HCT116 (cell line): ENCODE data around the gene ABCD1. TPM values are rescaled to one million over a fixed set of nuclear protein-coding genes. Genes with fewer than 3 reads are reported as not detected.

Experiments
- ATAC-seq: fragments of 200-7000 bp; cut with Tn5 transposase; 2 replicates; pipeline ENCODE4 v1.9.1; 2020; ENCODE audit warnings: mild to moderate bottlenecking, moderate library complexity
- BruUV-seq: library from RNA; stranded (reverse); fragments of 400-500 nt; replicated peaks from 2 replicates; lab custom pipeline; 2021; lab: Mats Ljungman, UMichigan
- CTCF ChIA-PET: fragments of 300-600 bp; sonication (Branson Sonifier 250); formaldehyde crosslinking; loops from one replicate; lab custom pipeline; 2021; ENCODE audit warnings: antibody characterized with exemption; lab: Charles Lee
- POLR2A ChIA-PET: fragments of 300-600, 350-600 bp; sonication (Branson Sonifier 250); formaldehyde crosslinking; loops from one replicate; lab custom pipeline; 2021; ENCODE audit warnings: antibody characterized with exemption; lab: Charles Lee
- RAD21 ChIA-PET, 2 experiments: fragments of 300-600 bp; sonication (Branson Sonifier 250); formaldehyde crosslinking; loops; one replicate each; lab custom pipeline; 2023; ENCODE audit warnings: low total read pairs in 2 of 2; ENCODE audit not compliant: uncharacterized antibody in 2 of 2, unreplicated experiment in 2 of 2, low non-redundant PET in 1 of 2; lab: Charles Lee
- DNase-seq: peaks from one replicate; pipeline ENCODE4 v3.0.0-alpha.2; 2010; ENCODE audit warnings: low read depth, low spot score
- H2AFZ ChIP-seq: fragments of 200-600 bp; shearing (Covaris generic), sonication (generic); 2 replicates; pipeline ENCODE4 v1.6.1; 2017; ENCODE audit warnings: low read depth, mixed run types, mixed read lengths, antibody characterized with exemption, low read length; ENCODE audit not compliant: poor library complexity, severe bottlenecking
- H3K27ac ChIP-seq: 2 replicates; pipeline ENCODE4 v1.5.1; 2012; ENCODE audit warnings: low read depth, low read length
- H3K27me3 ChIP-seq: fragments of 200-600 bp; sonication (generic); 2 replicates; pipeline ENCODE4 v1.6.1; 2016; ENCODE audit warnings: mixed run types, low read length, mixed read lengths; ENCODE audit not compliant: insufficient read depth
- H3K36me3 ChIP-seq, 2 experiments: fragments of 200-500 bp in 1 of 2; fragments of 200-600 bp in 1 of 2; sonication (Bioruptor generic) in 1 of 2; sonication (generic) in 1 of 2; 2 replicates each; pipeline versions ENCODE4 v1.5.1 to v1.6.1; 2014 to 2016; ENCODE audit warnings: low read length in 2 of 2, inconsistent platforms in 1 of 2, mixed read lengths in 1 of 2, mixed run types in 1 of 2; ENCODE audit not compliant: insufficient read depth in 2 of 2, control insufficient read depth in 1 of 2
- H3K4me1 ChIP-seq, 2 experiments: fragments of 200-600 bp in 1 of 2; sonication (generic) in 1 of 2; 2 replicates each; pipeline versions ENCODE4 v1.5.1 to v1.6.1; 2012 to 2017; ENCODE audit warnings: low read length in 2 of 2, inconsistent platforms in 1 of 2, mild to moderate bottlenecking in 1 of 2, mixed read lengths in 1 of 2, mixed run types in 1 of 2, moderate library complexity in 1 of 2; ENCODE audit not compliant: insufficient read depth in 2 of 2, control insufficient read depth in 1 of 2
- H3K4me2 ChIP-seq: fragments of 200-600 bp; sonication (generic); 2 replicates; pipeline ENCODE4 v1.6.1; 2017; ENCODE audit warnings: mixed run types, low read length, mixed read lengths
- H3K4me3 ChIP-seq, 2 experiments: fragments of 200-600 bp in 1 of 2; sonication (generic) in 1 of 2; replicated peaks in 1 of 2; 2 replicates each; pipeline ENCODE4 v1.5.1; 2011 to 2016; ENCODE audit warnings: low read length in 2 of 2, control low read depth in 1 of 2, low read depth in 1 of 2, mild to moderate bottlenecking in 1 of 2, mixed read lengths in 1 of 2, mixed run types in 1 of 2
- H3K79me2 ChIP-seq: fragments of 200-600 bp; sonication (generic); 2 replicates; pipeline ENCODE4 v1.6.1; 2017; ENCODE audit warnings: mild to moderate bottlenecking, mixed run types, low read length, moderate library complexity, mixed read lengths; ENCODE audit not compliant: insufficient read depth
- H3K9ac ChIP-seq: fragments of 200-600 bp; sonication (generic); 2 replicates; pipeline ENCODE4 v1.6.1; 2016; ENCODE audit warnings: low read length, mixed read lengths
- H3K9me2 ChIP-seq: fragments of 200-600 bp; sonication (generic), shearing (Covaris generic); 2 replicates; pipeline ENCODE4 v1.6.1; 2017; ENCODE audit warnings: mixed run types, mild to moderate bottlenecking, moderate library complexity; ENCODE audit not compliant: insufficient read depth
- H3K9me3 ChIP-seq, 2 experiments: fragments of 200-500 bp in 1 of 2; fragments of 200-600 bp in 1 of 2; sonication (Bioruptor generic) in 1 of 2; sonication (generic) in 1 of 2; 2 replicates each; pipeline ENCODE4 v1.6.1; 2014 to 2017; ENCODE audit warnings: low read length in 2 of 2, mixed read lengths in 2 of 2, inconsistent platforms in 1 of 2, low read depth in 1 of 2, mild to moderate bottlenecking in 1 of 2, mixed run types in 1 of 2, moderate library complexity in 1 of 2; ENCODE audit not compliant: control insufficient read depth in 1 of 2, insufficient read depth in 1 of 2
- H4K20me1 ChIP-seq: fragments of 200-600 bp; sonication (generic), shearing (Covaris generic); 2 replicates; pipeline ENCODE4 v1.6.1; 2017; ENCODE audit warnings: mixed run types, mild to moderate bottlenecking, moderate library complexity; ENCODE audit not compliant: insufficient read depth
- CEBPB ChIP-seq: IDR thresholded peaks from 2 replicates; pipeline ENCODE4 v1.6.1; 2012; ENCODE audit warnings: low read depth
- JUND ChIP-seq: IDR thresholded peaks from 2 replicates; pipeline ENCODE4 v1.6.1; 2012
- SRF ChIP-seq: IDR thresholded peaks from 2 replicates; pipeline ENCODE4 v1.6.1; 2012; ENCODE audit warnings: low read depth
- YY1 ChIP-seq: IDR thresholded peaks from 2 replicates; pipeline ENCODE4 v1.6.1; 2011; ENCODE audit warnings: low read length, low read depth, moderate library complexity, mild to moderate bottlenecking; ENCODE audit not compliant: insufficient replicate concordance; ENCODE audit errors: extremely low read depth
- intact Hi-C: fragments of 100-400 bp; cut with micrococcal nuclease; formaldehyde crosslinking; loops from 2 replicates; pipeline ENCODE4 v1.10.0; 2022
- total RNA-seq: library from RNA; stranded (reverse); gene quantifications from one replicate; pipeline ENCODE4 v1.2.1, GENCODE V29; 2021; ENCODE audit not compliant: unreplicated experiment
- TF ChIP-seq, protein P1 (sequence below): IDR thresholded peaks from 2 replicates; pipeline ENCODE4 v1.6.1; 2011; ENCODE audit warnings: mild to moderate bottlenecking, low read length, moderate library complexity; ENCODE audit not compliant: insufficient replicate concordance; ENCODE audit errors: extremely low read depth
- TF ChIP-seq, protein P2 (sequence below): IDR thresholded peaks from 2 replicates; pipeline ENCODE4 v1.6.1; 2012; ENCODE audit warnings: low read depth

ABCD1 gene
- total RNA-seq, 1 experiment from 2014 or later, result 7.1 TPM

DNA sequence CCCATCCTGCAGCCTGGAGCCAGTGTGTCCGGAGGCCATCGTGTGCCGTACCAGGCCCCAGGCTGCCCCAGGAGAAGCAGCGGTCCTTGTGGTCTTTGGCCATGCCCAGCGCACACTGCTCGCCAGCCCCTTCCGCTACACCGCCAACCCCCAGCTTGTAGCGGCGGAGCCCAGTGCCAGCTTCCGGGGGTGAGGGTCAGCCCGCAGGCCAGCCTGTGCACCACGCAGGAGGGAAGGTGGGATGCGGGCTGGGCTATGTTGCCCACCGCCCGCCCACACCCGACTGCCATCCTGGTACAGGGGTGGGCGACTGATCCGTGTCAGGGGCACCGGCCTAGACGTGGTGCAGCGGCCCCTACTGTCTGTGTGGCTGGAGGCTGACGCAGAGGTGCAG, 48.6 kb downstream of the ABCD1 start:
- Histone ChIP-seq H3K27ac (no peak overlapping the region), H3K4me3 (no peak overlapping the region), H2AFZ (no peak overlapping the region), H3K36me3 (no peaks in the 10 kb centered on the region), H3K9ac (no peak overlapping the region), H3K4me1 (peaks cover 0 to 6% of the 10 kb centered on the region in 2 experiments; a peak in 1 of 4 replicates), H3K79me2 (no peaks in the 10 kb centered on the region), H3K27me3 (no peaks in the 10 kb centered on the region), H3K9me3 (no peaks in the 10 kb centered on the region), H3K4me2 (no peak overlapping the region), H4K20me1 (no peaks in the 10 kb centered on the region), H3K9me2 (no peaks in the 10 kb centered on the region)
- CTCF ChIA-PET, result no interaction called here
- POLR2A ChIA-PET, result no interaction called here
- no TSS peak for BruUV-seq
- TF ChIP-seq YY1 (no peak), CEBPB (no peak), SRF (no peak), JUND (no peak)
- TF ChIP-seq, protein P1, sequence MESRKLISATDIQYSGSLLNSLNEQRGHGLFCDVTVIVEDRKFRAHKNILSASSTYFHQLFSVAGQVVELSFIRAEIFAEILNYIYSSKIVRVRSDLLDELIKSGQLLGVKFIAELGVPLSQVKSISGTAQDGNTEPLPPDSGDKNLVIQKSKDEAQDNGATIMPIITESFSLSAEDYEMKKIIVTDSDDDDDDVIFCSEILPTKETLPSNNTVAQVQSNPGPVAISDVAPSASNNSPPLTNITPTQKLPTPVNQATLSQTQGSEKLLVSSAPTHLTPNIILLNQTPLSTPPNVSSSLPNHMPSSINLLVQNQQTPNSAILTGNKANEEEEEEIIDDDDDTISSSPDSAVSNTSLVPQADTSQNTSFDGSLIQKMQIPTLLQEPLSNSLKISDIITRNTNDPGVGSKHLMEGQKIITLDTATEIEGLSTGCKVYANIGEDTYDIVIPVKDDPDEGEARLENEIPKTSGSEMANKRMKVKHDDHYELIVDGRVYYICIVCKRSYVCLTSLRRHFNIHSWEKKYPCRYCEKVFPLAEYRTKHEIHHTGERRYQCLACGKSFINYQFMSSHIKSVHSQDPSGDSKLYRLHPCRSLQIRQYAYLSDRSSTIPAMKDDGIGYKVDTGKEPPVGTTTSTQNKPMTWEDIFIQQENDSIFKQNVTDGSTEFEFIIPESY, result no peak
- TF ChIP-seq, protein P2, sequence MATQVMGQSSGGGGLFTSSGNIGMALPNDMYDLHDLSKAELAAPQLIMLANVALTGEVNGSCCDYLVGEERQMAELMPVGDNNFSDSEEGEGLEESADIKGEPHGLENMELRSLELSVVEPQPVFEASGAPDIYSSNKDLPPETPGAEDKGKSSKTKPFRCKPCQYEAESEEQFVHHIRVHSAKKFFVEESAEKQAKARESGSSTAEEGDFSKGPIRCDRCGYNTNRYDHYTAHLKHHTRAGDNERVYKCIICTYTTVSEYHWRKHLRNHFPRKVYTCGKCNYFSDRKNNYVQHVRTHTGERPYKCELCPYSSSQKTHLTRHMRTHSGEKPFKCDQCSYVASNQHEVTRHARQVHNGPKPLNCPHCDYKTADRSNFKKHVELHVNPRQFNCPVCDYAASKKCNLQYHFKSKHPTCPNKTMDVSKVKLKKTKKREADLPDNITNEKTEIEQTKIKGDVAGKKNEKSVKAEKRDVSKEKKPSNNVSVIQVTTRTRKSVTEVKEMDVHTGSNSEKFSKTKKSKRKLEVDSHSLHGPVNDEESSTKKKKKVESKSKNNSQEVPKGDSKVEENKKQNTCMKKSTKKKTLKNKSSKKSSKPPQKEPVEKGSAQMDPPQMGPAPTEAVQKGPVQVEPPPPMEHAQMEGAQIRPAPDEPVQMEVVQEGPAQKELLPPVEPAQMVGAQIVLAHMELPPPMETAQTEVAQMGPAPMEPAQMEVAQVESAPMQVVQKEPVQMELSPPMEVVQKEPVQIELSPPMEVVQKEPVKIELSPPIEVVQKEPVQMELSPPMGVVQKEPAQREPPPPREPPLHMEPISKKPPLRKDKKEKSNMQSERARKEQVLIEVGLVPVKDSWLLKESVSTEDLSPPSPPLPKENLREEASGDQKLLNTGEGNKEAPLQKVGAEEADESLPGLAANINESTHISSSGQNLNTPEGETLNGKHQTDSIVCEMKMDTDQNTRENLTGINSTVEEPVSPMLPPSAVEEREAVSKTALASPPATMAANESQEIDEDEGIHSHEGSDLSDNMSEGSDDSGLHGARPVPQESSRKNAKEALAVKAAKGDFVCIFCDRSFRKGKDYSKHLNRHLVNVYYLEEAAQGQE, result no peak
- RAD21 ChIA-PET, result no interaction called here
- ATAC-seq, result no peak
- DNase-seq, result no peak
- intact Hi-C loops, result no loop called here
